Measurements from ENCODE around the gene EED. TPM values are rescaled to one million over a fixed set of nuclear protein-coding genes. Genes with fewer than 3 reads are reported as not detected.

The EED gene
- total RNA-seq, 1 experiment from 2014 or later, result 25.2 TPM

- intact Hi-C loops (cut with micrococcal nuclease), result loop anchor here (10.0 kb wide), 1 partner anchor 591 kb away; no protein-coding TSS in a partner anchor
- Histone ChIP-seq H3K4me1 (ENCODE audit: control insufficient read depth in 1 of 2, insufficient read depth in 2 of 2, low read length in 2 of 2) (peaks cover 4 to 22% of the 10 kb centered on the region in 2 experiments; a peak in 3 of 4 replicates), H3K4me3 (replicated peaks in 1 of 2; ENCODE audit: low read depth in 1 of 2, low read length in 2 of 2) (no peak overlapping the region), H2AFZ (ENCODE audit: low read depth, low read length, poor library complexity, severe bottlenecking) (no peak overlapping the region), H3K9ac (ENCODE audit: low read length) (no peak overlapping the region), H3K9me2 (ENCODE audit: insufficient read depth) (no peaks in the 10 kb centered on the region), H3K36me3 (ENCODE audit: control insufficient read depth in 1 of 2, insufficient read depth in 2 of 2, low read length in 2 of 2) (no peaks in the 10 kb centered on the region), H3K4me2 (ENCODE audit: low read length) (peak overlapping the region; percentile 4; the same call in 1 of the 2 replicates), H3K27ac (ENCODE audit: low read depth, low read length) (no peak overlapping the region), H4K20me1 (ENCODE audit: insufficient read depth) (no peaks in the 10 kb centered on the region), H3K79me2 (ENCODE audit: insufficient read depth, low read length) (no peaks in the 10 kb centered on the region), H3K9me3 (ENCODE audit: control insufficient read depth in 1 of 2, insufficient read depth in 1 of 2, low read depth in 1 of 2, low read length in 2 of 2) (no peaks in the 10 kb centered on the region), H3K27me3 (ENCODE audit: insufficient read depth, low read length) (no peaks in the 10 kb centered on the region)
- ATAC-seq, result no peak
- CTCF ChIA-PET, result interaction anchor here (4.6 kb wide), 1 partner anchor 154 kb away, joined by 36 read pairs; no protein-coding TSS in a partner anchor
- RAD21 ChIA-PET (ENCODE audit: low non-redundant PET in 1 of 2, low total read pairs in 2 of 2, uncharacterized antibody in 2 of 2, unreplicated experiment in 2 of 2), result no interaction called here
- no peak for DNase-seq (ENCODE audit: low read depth, low spot score)
- BruUV-seq (replicated peaks), result no TSS peak
- no peak for TF ChIP-seq YY1 (IDR thresholded peaks at IDR 0.05; ENCODE audit: extremely low read depth, insufficient replicate concordance, low read depth, low read length)
- TF ChIP-seq SRF (IDR thresholded peaks at IDR 0.05; ENCODE audit: low read depth), result no peak
- POLR2A ChIA-PET, result no interaction called here
These were observed 48.4 kb upstream of the EED start for GRCh38 chr11:86196085-86196696.

GRCh38 chr11:86196913-86197312 lies 47.6 kb upstream of the EED start:
- Histone ChIP-seq H2AFZ (ENCODE audit: low read depth, low read length, poor library complexity, severe bottlenecking) (no peak overlapping the region), H3K4me2 (ENCODE audit: low read length) (no peak overlapping the region), H4K20me1 (ENCODE audit: insufficient read depth) (no peaks in the 10 kb centered on the region), H3K27me3 (ENCODE audit: insufficient read depth, low read length) (no peaks in the 10 kb centered on the region), H3K36me3 (ENCODE audit: control insufficient read depth in 1 of 2, insufficient read depth in 2 of 2, low read length in 2 of 2) (no peaks in the 10 kb centered on the region), H3K4me3 (replicated peaks in 1 of 2; ENCODE audit: low read depth in 1 of 2, low read length in 2 of 2) (no peak overlapping the region), H3K27ac (ENCODE audit: low read depth, low read length) (no peak overlapping the region), H3K9ac (ENCODE audit: low read length) (no peak overlapping the region), H3K9me3 (ENCODE audit: control insufficient read depth in 1 of 2, insufficient read depth in 1 of 2, low read depth in 1 of 2, low read length in 2 of 2) (no peaks in the 10 kb centered on the region), H3K4me1 (ENCODE audit: control insufficient read depth in 1 of 2, insufficient read depth in 2 of 2, low read length in 2 of 2) (peaks cover 4 to 25% of the 10 kb centered on the region in 2 experiments; a peak in 3 of 4 replicates), H3K9me2 (ENCODE audit: insufficient read depth) (no peaks in the 10 kb centered on the region), H3K79me2 (ENCODE audit: insufficient read depth, low read length) (no peaks in the 10 kb centered on the region)
- POLR2A ChIA-PET, result no interaction called here
- CTCF ChIA-PET, result interaction anchor here (4.6 kb wide), 1 partner anchor 155 kb away, joined by 36 read pairs; no protein-coding TSS in a partner anchor
- RAD21 ChIA-PET (ENCODE audit: low non-redundant PET in 1 of 2, low total read pairs in 2 of 2, uncharacterized antibody in 2 of 2, unreplicated experiment in 2 of 2), result no interaction called here
- intact Hi-C loops (cut with micrococcal nuclease), result loop anchor here (10.0 kb wide), 1 partner anchor 592 kb away; no protein-coding TSS in a partner anchor
- no peak for ATAC-seq
- no TSS peak for BruUV-seq (replicated peaks)
- TF ChIP-seq ZBTB33 (IDR thresholded peaks at IDR 0.05; ENCODE audit: extremely low read depth, insufficient replicate concordance, low read length) (no peak), SIN3A (IDR thresholded peaks at IDR 0.05; ENCODE audit: low read depth) (no peak), REST (IDR thresholded peaks at IDR 0.05; ENCODE audit: low read depth) (no peak), EZH2 (IDR thresholded peaks at IDR 0.05) (no peak), YY1 (IDR thresholded peaks at IDR 0.05; ENCODE audit: extremely low read depth, insufficient replicate concordance, low read depth, low read length) (no peak), POLR2AphosphoS5 (IDR thresholded peaks at IDR 0.05; ENCODE audit: low read depth, low read length) (no peak), ATF3 (IDR thresholded peaks at IDR 0.05) (no peak), SRF (IDR thresholded peaks at IDR 0.05; ENCODE audit: low read depth) (no peak), SP1 (IDR thresholded peaks at IDR 0.05; ENCODE audit: low read depth) (no peak)
- no peak for DNase-seq (ENCODE audit: low read depth, low spot score)

Measured in HCT116 (cell line).